ENCODE data around the gene NUDT22.

The NUDT22 gene, protein sequence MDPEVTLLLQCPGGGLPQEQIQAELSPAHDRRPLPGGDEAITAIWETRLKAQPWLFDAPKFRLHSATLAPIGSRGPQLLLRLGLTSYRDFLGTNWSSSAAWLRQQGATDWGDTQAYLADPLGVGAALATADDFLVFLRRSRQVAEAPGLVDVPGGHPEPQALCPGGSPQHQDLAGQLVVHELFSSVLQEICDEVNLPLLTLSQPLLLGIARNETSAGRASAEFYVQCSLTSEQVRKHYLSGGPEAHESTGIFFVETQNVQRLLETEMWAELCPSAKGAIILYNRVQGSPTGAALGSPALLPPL

DNA sequence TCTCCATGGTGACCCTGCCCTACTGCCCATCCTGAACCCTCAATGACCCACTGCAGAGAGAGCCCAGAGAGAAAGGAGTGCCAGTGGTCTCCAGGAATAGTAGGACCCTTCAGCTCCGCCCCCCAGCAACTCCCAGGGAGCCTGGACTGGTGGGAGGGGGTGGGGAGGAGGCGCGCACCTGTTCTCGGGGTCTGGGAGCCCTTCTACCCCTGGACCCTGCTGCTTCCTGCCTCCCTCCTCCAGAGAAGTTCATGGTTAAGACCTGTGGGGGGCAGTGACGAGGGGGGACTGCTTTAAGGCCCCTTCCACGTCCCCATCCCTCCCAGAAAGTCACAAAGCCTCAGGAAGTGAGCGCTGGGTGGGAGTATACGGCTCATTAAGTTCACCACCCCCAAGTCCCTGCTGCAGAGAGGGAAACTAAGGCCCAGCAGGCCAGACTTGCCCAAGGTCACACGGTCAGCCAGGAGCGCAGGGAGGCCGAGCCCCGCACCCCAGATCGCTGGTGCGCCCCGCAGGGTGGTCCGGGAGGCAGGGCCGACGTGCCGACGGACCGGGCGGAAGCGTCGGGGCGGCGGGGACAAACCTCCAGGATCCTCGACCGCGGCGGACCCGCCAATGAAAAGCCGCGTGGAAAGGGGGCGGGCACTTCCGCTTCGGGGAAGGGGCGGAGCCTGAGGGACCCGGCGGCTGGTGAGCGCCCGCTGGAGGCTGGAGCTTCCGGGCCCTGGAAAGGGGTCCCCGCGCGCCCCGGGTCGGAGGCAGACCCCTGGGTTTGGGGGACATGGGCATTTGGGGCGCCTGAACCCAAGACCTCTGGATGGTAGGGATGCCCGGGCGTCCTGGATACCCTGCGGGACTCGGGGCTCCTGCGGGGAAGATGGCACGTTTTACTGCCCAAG lies at the start of gene NUDT22, which contains the start of gene TRPT1:
Gene NUDT22 (plus strand): TSS at position 667 of the 899 bp plus-strand sequence. CDS start 379 bp downstream, outside the sequence.
Gene TRPT1 (minus strand): TSS at position 579 of the 899 bp plus-strand sequence. CDS start 326 bp downstream, at position 253.
- peak; percentile 99 for DNase-seq

- DNase-seq: no peak
These were observed 49.3 kb upstream of the NUDT22 start for GRCh38 chr11:64176751-64177150.

DNA sequence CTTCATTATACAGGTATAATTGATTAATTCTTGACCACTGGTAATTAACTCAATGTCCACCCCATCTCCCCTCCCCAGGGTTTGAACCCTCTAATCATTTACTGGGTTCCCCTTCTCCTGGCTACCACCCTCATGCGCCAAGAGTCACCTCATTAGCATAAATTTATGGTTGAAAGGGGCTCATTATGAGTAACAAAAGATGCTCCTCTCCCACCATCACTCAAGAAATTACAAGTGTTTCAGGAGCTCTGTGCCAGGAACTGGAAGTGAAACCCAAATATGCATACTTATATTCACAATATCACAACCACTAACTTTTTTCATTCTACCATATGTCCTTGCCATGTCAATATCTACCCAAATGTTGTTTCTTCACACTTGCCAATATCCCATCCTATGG lies 47.9 kb upstream of the NUDT22 start:
- DNase-seq: no peak

DNA sequence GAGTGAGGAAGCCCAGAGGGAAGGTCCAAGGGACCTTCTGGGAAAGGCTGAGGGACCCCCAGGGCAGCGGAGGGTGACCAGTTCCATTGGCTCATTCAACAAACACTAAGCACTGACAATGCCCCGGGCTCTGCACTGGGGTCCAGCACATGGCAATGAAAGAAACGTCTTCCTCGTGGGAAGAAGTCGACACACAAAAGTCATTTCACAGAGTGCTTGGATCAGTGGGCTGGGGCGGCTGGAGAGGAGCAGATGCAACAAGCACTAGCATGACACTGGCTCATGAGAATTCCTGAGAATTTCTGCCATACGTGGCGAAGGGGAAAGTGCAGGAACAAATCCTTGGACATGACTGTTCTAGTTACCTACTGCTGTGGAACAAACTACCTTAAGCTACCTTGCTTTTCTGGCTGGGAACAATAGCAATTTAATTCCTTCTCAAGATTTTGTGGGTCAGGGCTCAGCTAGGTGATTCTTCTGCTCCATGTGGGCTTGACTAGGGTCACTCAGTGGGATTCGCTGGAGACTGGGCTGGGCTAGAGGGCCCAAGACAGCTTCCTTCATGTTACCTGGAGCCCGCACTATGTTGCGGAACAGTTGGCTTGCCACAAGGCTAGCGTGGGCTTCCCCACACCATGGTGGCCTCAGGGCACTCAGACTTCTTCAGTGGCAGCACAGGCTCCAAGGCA lies 47.0 kb upstream of the NUDT22 start:
- DNase-seq: no peak

- DNase-seq: no peak
These were observed 45.2 kb upstream of the NUDT22 start for GRCh38 chr11:64180891-64181290.

GRCh38 chr11:64181506-64182411 lies 44.3 kb upstream of the NUDT22 start:
- DNase-seq: peak; percentile 73

- DNase-seq: no peak
These were observed 42.2 kb upstream of the NUDT22 start for GRCh38 chr11:64183890-64184289.

- DNase-seq: no peak
These were observed 40.8 kb upstream of the NUDT22 start for GRCh38 chr11:64185175-64185692.

GRCh38 chr11:64185693-64186491 lies 40.2 kb upstream of the NUDT22 start, which contains the start of gene STIP1:
TSS of gene STIP1 (plus strand) at chr11:64186171. CDS start at chr11:64186262, 91 bp downstream.
- DNase-seq: peak; percentile 99

GRCh38 chr11:64186492-64187165 lies 39.4 kb upstream of the NUDT22 start:
- DNase-seq: peak; percentile 81

DNA sequence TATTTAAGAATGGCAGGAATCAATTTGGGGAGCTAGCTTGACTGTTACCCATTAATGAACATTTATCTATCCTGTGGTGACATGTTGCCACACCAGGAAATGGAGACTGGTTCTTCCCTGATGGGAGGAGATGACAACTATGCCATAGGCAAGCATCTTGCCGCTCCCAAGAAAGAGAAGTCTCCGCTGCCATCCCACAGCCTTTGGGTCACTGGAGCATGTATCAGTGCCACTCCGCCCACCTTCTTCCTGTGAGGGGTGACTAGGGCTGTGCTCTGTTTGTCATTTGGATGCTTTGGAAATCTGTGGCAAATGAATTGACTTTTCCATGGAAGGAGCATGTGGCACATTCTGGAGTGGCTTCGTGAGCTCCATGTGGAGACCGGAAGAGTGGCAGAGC lies 33.6 kb upstream of the NUDT22 start:
- DNase-seq: no peak

GRCh38 chr11:64196626-64197025 lies 29.4 kb upstream of the NUDT22 start:
- no peak for DNase-seq

DNA sequence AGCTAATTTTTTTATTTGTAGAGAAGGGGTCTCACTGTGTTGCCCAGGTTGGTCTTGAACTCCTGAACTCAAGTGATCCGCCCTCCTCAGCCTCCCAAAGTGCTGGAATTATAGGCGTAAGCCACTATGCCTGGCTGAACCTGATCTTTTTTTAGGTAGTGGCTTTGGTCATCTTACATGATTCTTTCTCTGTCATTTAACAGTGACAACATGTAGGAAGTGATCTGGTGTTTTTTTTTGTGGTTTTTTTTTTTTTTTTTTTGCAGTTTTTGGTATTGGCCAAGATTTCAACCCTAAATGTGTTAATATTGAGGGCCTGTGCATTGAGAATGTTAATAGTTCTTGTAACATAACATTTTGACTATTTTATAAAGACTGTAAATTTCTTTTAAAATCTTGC lies 27.6 kb upstream of the NUDT22 start:
- DNase-seq: no peak

DNA sequence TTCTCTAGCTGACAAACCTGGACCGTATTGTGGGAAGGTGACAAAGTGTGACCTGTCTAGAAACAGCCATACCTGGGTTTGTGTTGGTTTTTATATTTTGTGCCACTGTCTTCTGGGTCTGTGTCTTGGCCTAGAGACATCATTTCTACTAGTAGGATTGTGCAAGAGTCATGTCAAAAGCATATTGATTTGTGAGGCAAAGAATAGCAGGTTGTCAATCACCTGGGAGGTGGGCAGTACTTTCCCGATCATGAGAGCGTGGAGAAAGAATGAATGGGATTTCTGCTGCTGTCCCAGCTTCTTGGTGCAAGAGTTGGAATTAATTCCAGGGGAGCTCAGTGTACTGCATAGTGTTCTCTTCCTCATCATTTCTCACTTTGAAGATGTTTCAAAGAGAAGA lies 24.5 kb upstream of the NUDT22 start:
- no peak for DNase-seq

DNA sequence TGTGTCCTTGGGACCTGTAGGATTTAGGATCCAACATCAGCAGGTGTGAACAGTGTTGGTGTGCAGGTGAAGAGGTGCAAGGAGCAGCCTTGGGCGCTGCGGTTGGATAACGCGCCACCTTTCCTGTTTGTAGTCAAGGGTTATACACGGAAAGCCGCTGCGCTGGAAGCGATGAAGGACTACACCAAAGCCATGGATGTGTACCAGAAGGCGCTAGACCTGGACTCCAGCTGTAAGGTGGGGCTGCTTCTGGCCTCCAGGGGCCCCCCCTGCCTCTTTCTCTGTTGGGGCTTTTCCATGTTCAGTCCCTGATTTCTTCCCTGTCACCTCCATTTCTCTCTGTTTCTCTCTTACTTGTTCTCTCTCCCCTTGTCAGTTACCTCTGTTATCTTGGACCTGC lies 23.1 kb upstream of the NUDT22 start:
- no peak for DNase-seq

DNA sequence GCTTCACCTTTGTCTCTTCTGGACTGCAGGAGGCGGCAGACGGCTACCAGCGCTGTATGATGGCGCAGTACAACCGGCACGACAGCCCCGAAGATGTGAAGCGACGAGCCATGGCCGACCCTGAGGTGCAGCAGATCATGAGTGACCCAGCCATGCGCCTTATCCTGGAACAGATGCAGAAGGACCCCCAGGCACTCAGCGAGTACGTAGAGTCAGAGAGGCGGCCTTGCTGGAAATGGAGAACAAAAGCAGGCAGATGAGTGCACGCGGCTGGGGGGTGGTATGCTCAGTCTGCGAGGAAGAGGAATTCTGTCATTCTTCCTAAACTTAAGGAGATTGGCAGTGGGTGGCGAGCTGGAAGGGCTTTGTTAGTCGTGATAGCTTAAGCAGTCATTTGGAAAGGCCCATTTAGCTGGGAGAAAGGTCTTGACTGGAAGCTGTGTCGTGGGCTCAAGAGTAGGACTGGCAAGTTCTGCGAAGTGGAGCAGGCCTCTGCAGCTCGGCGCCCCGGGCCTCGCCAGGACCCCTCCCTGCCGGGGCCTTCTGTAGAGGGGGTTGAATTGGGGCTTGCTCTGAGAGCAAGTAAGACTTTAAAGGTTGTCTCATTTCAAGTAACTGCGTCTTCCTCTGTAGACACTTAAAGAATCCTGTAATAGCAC lies 22.5 kb upstream of the NUDT22 start:
- no peak for DNase-seq

GRCh38 chr11:64204080-64204440 lies 22.0 kb upstream of the NUDT22 start:
- no peak for DNase-seq

GRCh38 chr11:64204464-64204989 lies 21.5 kb upstream of the NUDT22 start:
- peak; percentile 82 for DNase-seq

- DNase-seq: peak; percentile 88
These were observed 19.4 kb upstream of the NUDT22 start, which contains the start of gene FERMT3 for GRCh38 chr11:64206457-64207255. TSS of gene FERMT3 (plus strand) at chr11:64206721. CDS start at chr11:64207365, 644 bp downstream.
